GM21825 (cell line): ENCODE data around the gene CTU1.

Experiments
- ATAC-seq: cut with Tn5 transposase; IDR thresholded peaks from one replicate; pipeline ENCODE4 v1.9.1; 2021; ENCODE audit warnings: mild to moderate bottlenecking, moderate library complexity; ENCODE audit not compliant: unreplicated experiment

CTU1 gene

GRCh38 chr19:51107406-51108065 is 673 bp downstream of the CTU1 start:
- no peak for ATAC-seq

GRCh38 chr19:51103926-51104341 is 4.3 kb downstream of the CTU1 start:
- no peak for ATAC-seq

GRCh38 chr19:51102991-51103390 is 5.2 kb downstream of the CTU1 start:
- no peak for ATAC-seq

- no peak for ATAC-seq
Measured at GRCh38 chr19:51101171-51101865, 6.9 kb downstream of the CTU1 start.

- no peak for ATAC-seq
Measured at GRCh38 chr19:51100601-51101000, 7.6 kb downstream of the CTU1 start.

GRCh38 chr19:51099047-51099382 is 9.2 kb downstream of the CTU1 start:
- no peak for ATAC-seq

GRCh38 chr19:51098365-51099046 is 9.7 kb downstream of the CTU1 start:
- no peak for ATAC-seq

GRCh38 chr19:51097796-51098195 is 10.4 kb downstream of the CTU1 start:
- no peak for ATAC-seq

GRCh38 chr19:51097166-51097738 is 11.0 kb downstream of the CTU1 start:
- ATAC-seq: no peak

GRCh38 chr19:51096473-51097165 is 11.6 kb downstream of the CTU1 start:
- no peak for ATAC-seq

- no peak for ATAC-seq
Measured at GRCh38 chr19:51094696-51095279, 13.4 kb downstream of the CTU1 start.

- ATAC-seq: no peak
Measured at GRCh38 chr19:51093510-51094345, 14.5 kb downstream of the CTU1 start.

GRCh38 chr19:51093101-51093500 is 15.1 kb downstream of the CTU1 start:
- ATAC-seq: no peak

- no peak for ATAC-seq
Measured at GRCh38 chr19:51091895-51092873, 16.0 kb downstream of the CTU1 start.

- no peak for ATAC-seq
Measured at GRCh38 chr19:51091126-51091525, 17.1 kb downstream of the CTU1 start.

GRCh38 chr19:51090471-51090870 is 17.7 kb downstream of the CTU1 start:
- ATAC-seq: no peak

GRCh38 chr19:51089786-51090185 is 18.4 kb downstream of the CTU1 start:
- no peak for ATAC-seq

GRCh38 chr19:51086153-51086850 is 21.9 kb downstream of the CTU1 start:
- ATAC-seq: no peak
